Heart right ventricle (tissue), 16 donors: ENCODE measurements around the gene ANKRD45. TPM values are rescaled to one million over a fixed set of nuclear protein-coding genes. Genes with fewer than 3 reads are reported as not detected.
"Not testable (repeated sequence)": the region's sequence is repeated elsewhere in the genome, so short reads cannot be mapped to it uniquely, and the experiment has no call there.

ENCODE experiments used
- ATAC-seq, 8 donors: fragments of 200-7000 bp; cut with Tn5 transposase; one replicate each; pipeline ENCODE4 v1.9.1; 2020; ENCODE audit warnings: mild to moderate bottlenecking in 8 of 8, moderate library complexity in 8 of 8, moderate number of reproducible peaks in 1 of 8
- DNase-seq, 2 donors: peaks; one replicate each; pipeline ENCODE4 v3.0.0-alpha.2; 2020
- H3K27ac ChIP-seq, 10 donors: fragments of 200-600 bp; sonication (generic) in 2 of 10; one replicate each; pipeline versions ENCODE4 v1.5.0 to v1.8.0; 2020 to 2022; ENCODE audit warnings: mild to moderate bottlenecking in 3 of 10
- H3K27me3 ChIP-seq, 7 donors: fragments of 200-600 bp; one replicate each; pipeline ENCODE4 v1.8.0; 2021 to 2022; ENCODE audit warnings: mild to moderate bottlenecking in 2 of 7
- H3K36me3 ChIP-seq, 9 donors: fragments of 200-600 bp; sonication (generic) in 1 of 9; one replicate each; pipeline versions ENCODE4 v1.5.0 to v1.8.0; 2020 to 2022; ENCODE audit warnings: mild to moderate bottlenecking in 2 of 9
- H3K4me1 ChIP-seq, 9 donors: fragments of 200-600 bp; sonication (generic) in 1 of 9; one replicate each; pipeline versions ENCODE4 v1.5.0 to v1.8.0; 2020 to 2022; ENCODE audit warnings: mild to moderate bottlenecking in 4 of 9
- H3K4me3 ChIP-seq, 10 donors: fragments of 200-600 bp; sonication (generic) in 2 of 10; one replicate each; pipeline versions ENCODE4 v1.5.0 to v1.8.0; 2020 to 2022; ENCODE audit warnings: mild to moderate bottlenecking in 7 of 10, moderate library complexity in 2 of 10
- H3K9me3 ChIP-seq, 11 donors: fragments of 200-600 bp in 10 of 11; sonication (generic) in 2 of 11; one replicate each; pipeline versions ENCODE4 v1.5.0 to v1.8.0; 2013 to 2022; ENCODE audit warnings: mild to moderate bottlenecking in 2 of 11, control low read depth in 1 of 11, moderate library complexity in 1 of 11
- WGBS, 2 donors: extraction: QIAGEN DNeasy Blood & Tissue Kit; methylation state at CpG; one replicate each; pipeline ENCODE4 v1.1.7; 2013; ENCODE audit warnings: inconsistent platforms in 1 of 2; 5-methylcytosine and 5-hydroxymethylcytosine counted together
- intact Hi-C, 10 donors: fragments of 100-400 bp; cut with DNase I; formaldehyde crosslinking; loops; one replicate each; pipeline versions ENCODE4 v1.11.1 to v1.14.2; 2022
- polyA plus RNA-seq, 2 donors: library from polyadenylated mRNA; stranded (reverse); fragments of 200-250 nt; gene quantifications; one replicate each; pipeline ENCODE4 v1.2.3, GENCODE V29; 2013
- total RNA-seq, 10 donors: library from RNA; stranded (reverse); fragmentation: NEBNext Ultra II Directional in 3 of 10; extraction: Animal tissue kit (Norgen Biotek cat#: 25700) in 3 of 10; gene quantifications; one replicate each; pipeline versions ENCODE4 v1.2.1 to v1.2.4, GENCODE V29; 2021 to 2023
- TF ChIP-seq, protein P1 (sequence below), 9 donors: fragments of 200-600 bp; sonication (generic) in 2 of 9; IDR thresholded peaks; one replicate each; pipeline versions ENCODE4 v1.5.0 to v1.8.0; 2021 to 2022; ENCODE audit warnings: antibody characterized with exemption in 9 of 9, mild to moderate bottlenecking in 5 of 9, moderate library complexity in 1 of 9
- donor health status: Arrhythmogenic right ventricular cardiomyopathy.
- donor health status: ischemic (EF 13 %, LVEDD 7.1; RV severe dilation, severe dysfunction).
- donor health status: healthy with polysubstance abuse.
- donor health status: DM: no; HTN: yes; CAD: no.
- donor health status: DM: no; HTN: no; CAD: no.
- donor health status: ischemic (EF 25% LVEDD 6.9; RV normal size, moderate dysfunction).
- donor health status: ischemic (EF 25% LVEDD 5.7; RV mildly dilated, moderate dysfunction).
- donor health status: healthy.
- donor health status: DM: yes; HTN: yes; CAD: no.
- donor health status: Ischemic cardiomyopathy.
- donor health status: ischemic (EF 35%, LVEDD 5.7; RV mildly dilated, moderate dysfunction).
- donor health status: nonischemic (EF 11% LVEDD 7.7; RV severe dilation, severe dysfunction).
- donor health status: DM: yes; HTN: yes; CAD: no.
- donor health status: PGD.
- donor health status: ischemic (EF 29% LVEDD 5.4; RV normal size, mild dysfunction).
- donor health status: nonischemic (EF 23%, LVEDD 6.1; RV moderate dilation, normal function).

Gene ANKRD45
- total and polyA plus RNA-seq, 12 donors, result 0.10 to 0.57 (median 0.28) TPM; not detected in 5

DNA sequence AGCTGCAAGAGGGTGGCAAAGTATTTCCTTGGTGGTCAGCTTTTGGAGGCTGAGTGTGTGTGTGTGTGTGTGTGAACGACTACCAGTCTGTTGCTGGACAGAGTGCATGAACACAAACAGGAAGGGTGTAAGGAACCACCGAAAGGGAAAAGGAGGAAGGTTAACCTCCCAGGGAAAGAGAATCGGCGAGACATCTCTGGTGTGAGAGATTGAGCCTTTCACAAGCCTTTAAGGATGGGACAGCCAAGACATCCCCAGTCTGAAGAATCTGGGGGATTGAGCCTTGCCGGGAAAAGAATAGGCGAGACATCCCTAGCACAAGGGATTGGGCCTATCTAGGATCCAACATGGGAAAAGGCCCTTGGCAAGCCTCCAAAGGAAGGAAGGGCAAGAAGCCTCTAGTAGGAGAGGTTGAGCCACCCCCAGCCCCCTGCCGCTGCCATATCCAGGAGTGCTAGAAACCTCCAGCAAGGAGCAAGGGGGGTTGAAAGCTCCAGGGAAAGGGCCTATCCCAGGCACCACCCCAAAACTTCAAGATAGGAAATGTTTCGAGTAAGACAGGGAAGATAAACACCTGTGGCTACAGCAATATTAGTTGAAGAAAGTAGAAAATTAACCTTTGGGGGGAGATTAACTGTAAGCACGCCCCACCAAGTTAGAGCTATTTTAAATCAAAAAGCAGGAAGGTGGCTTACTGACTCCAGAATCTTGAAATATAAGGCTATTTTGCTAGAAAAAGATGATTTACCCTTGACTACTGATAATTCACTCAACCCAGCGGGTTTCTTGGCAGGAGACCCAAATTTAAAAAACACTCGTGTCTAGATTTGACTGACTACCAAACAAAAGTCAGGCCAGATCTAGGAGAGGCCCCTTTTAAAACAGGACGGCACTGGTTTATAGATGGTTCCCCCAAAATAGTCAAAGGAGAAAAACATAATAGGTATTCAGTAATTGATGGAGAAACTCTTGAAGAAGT is 31.3 kb downstream of the ANKRD45 start:
- intact Hi-C loops, result no loop called here
- ATAC-seq (no peak), DNase-seq (no peak)

DNA sequence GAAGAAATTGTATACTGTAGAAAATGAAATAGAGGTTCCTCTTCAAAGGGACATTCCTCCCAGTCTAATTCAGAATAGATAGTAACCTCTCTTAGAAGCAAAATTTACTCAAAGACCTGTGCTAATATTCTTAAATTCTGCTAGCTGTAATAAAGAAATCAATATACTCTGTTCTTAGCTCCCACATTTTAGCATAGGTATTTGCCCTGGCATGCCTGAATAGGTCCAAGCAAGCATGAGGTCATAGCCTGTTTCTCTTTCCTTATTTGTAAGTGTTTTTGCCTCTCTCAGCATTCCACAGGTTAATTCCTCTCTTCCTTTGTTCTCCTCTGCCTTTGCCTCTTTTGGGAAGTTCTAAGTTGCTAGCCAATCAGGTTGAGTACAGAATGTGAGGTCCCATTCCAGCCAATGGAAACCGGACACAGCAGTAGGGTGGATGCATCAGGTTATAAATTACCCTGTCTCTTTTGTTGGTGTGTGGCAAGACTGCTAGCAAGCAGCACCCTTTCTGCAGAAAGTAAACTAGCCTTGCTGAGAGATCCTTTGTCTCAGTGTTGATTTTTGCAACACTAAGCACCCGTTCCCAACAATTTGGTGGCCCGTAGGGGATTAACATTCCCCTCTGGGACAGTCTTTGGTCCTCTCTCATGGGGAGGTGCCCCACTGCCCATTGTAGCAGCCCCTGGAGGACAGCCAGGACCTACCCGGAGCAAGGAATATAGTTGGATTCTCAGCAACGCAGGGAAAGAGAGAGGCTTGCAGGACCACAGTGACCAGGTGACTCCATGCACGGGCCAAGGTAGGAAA is 32.2 kb downstream of the ANKRD45 start:
- H3K4me3 ChIP-seq, DNase-seq, H3K36me3 ChIP-seq, ATAC-seq, H3K27me3 ChIP-seq, H3K27ac ChIP-seq, intact Hi-C loops: not testable (repeated sequence)
- Histone ChIP-seq H3K4me1 (peaks cover 0 to 10% (median 0%) of the 10 kb centered on the region in 9 donors), H3K9me3 (peaks cover 0 to 20% (median 0%) of the 10 kb centered on the region in 11 donors)
- 94 to 95% methylated on average over 6 of the region's 6 CpGs for WGBS, 2 donors

More for the DNA sequence above, 31.3 kb downstream of the ANKRD45 start:
- WGBS, 2 donors, result 68 to 78% methylated on average over 12 of the region's 12 CpGs
- TF ChIP-seq, protein P1, sequence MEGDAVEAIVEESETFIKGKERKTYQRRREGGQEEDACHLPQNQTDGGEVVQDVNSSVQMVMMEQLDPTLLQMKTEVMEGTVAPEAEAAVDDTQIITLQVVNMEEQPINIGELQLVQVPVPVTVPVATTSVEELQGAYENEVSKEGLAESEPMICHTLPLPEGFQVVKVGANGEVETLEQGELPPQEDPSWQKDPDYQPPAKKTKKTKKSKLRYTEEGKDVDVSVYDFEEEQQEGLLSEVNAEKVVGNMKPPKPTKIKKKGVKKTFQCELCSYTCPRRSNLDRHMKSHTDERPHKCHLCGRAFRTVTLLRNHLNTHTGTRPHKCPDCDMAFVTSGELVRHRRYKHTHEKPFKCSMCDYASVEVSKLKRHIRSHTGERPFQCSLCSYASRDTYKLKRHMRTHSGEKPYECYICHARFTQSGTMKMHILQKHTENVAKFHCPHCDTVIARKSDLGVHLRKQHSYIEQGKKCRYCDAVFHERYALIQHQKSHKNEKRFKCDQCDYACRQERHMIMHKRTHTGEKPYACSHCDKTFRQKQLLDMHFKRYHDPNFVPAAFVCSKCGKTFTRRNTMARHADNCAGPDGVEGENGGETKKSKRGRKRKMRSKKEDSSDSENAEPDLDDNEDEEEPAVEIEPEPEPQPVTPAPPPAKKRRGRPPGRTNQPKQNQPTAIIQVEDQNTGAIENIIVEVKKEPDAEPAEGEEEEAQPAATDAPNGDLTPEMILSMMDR (IDR thresholded peaks at IDR 0.05), result no peak
- H3K4me1 ChIP-seq, result peaks cover 0 to 10% (median 0%) of the 10 kb centered on the region in 9 donors
- no peaks in the 10 kb centered on the region for H3K27me3 ChIP-seq
- peaks cover 0 to 18% (median 0%) of the 10 kb centered on the region in 11 donors for H3K9me3 ChIP-seq
- no peak overlapping the region for H3K27ac ChIP-seq
- no peak overlapping the region for H3K4me3 ChIP-seq
- H3K36me3 ChIP-seq, result no peaks in the 10 kb centered on the region

DNA sequence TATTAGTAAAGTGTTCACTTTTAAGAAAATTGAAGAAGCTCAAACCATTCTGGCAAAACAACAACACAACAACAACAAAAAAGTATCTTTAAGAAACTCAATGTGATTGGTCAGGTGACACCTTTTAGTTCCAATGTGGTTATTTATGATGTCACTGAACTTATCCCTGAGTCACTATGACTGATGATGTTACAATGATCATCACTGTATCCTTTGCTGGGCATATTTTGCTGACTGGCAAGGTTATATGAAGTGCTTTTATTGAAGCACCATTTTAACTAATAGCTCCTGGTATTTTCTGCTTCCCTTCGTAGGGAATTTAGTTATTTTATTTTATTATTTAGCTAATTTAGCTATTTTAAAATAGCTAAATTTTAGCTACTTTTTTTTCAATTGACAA is 34.5 kb downstream of the ANKRD45 start, which contains the start of gene TEX50:
TSS of gene TEX50 (plus strand) at position 223 of the 400 bp plus-strand sequence. CDS start 184 bp downstream, outside the sequence.
- peaks cover 0 to 10% (median 0%) of the 10 kb centered on the region in 9 donors for H3K4me1 ChIP-seq
- intact Hi-C loops, result no loop called here
- H3K27ac ChIP-seq, result no peak within 1 kb of the TSS
- WGBS, 2 donors, result 90 to 94% methylated on average over 1 of the region's 1 CpG
- TF ChIP-seq, protein P1 (IDR thresholded peaks at IDR 0.05), result no peak
- DNase-seq, result no peak
- H3K4me3 ChIP-seq, result no peak within 1 kb of the TSS
- no peaks in the 10 kb centered on the region for H3K36me3 ChIP-seq
- peaks cover 0 to 20% (median 0%) of the 10 kb centered on the region in 11 donors for H3K9me3 ChIP-seq
- no peaks in the 10 kb centered on the region for H3K27me3 ChIP-seq
- ATAC-seq, result no peak

DNA sequence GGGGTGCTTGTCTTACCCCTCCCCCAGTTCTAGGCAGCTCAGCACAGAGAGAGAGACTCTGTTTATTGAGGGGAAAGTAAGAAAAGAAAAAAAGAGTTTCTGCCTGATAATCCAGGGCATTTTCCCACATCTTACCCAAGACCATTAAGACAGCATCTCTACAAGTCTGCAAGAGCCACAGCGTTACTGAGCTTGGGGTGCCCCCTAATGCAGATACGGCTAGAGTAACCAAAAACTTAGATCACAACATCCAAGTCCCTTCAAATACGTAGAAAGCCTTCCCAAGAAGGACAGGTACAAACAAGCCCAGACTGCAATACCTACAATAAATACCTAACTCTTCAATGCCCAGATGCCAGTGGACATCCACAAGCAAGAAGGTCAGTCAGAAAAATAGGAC is 40.8 kb downstream of the ANKRD45 start:
- intact Hi-C loops, result no loop called here
- Histone ChIP-seq H3K27me3 (no peaks in the 10 kb centered on the region), H3K9me3 (peaks cover 0 to 7% (median 0%) of the 10 kb centered on the region in 11 donors), H3K4me1 (no peaks in the 10 kb centered on the region), H3K27ac (no peak overlapping the region), H3K4me3 (no peak overlapping the region), H3K36me3 (no peaks in the 10 kb centered on the region)
- no peak for DNase-seq
- no peak for ATAC-seq
- 82 to 87% methylated on average over 3 of the region's 3 CpGs for WGBS, 2 donors
- TF ChIP-seq, protein P1 (IDR thresholded peaks at IDR 0.05), result no peak
